Measurements from ENCODE around the gene TFB2M.

DNA sequence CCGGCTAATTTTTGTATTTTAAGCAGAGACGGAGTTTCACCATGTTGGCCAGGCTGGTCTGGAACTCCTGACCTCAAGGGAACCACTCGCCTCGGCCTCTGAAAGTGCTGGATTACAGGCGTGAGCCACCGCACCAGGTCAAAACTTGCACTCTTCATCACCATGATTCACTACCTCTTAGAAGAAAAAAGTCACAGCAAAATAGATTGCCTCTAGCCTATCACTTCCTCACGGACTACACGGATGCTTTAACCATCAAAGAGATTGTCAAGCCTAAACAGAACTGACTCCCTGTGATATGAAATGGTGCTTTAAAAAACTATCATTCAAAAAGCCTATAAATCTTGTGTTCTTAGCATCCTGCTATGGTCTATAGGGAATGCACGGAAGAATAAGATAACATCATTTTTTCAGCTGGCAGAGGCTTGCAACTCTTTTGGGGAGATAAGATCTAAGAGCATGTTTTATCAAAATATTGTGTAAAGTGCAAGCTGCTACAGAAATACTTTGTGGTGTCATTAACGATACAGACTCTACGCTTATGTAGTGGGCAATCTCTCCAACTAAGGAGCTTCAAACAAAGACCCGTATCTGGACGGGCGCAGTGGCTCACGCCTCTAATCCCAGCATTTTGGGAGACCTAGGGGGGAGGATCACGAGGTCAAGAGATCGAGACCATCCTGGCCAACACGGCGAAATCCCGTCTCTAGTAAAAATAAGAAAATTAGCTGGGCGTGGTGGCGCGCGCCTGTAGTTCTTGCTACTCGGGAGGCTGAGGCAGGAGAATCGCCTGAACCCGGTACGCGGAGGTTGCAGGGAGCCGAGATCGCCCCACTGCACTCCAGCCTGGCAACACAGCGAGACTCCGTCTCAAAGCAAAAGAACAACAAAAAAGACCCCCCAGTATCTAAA lies 966 bp downstream of the TFB2M start:
- TF ChIP-seq, protein P1, sequence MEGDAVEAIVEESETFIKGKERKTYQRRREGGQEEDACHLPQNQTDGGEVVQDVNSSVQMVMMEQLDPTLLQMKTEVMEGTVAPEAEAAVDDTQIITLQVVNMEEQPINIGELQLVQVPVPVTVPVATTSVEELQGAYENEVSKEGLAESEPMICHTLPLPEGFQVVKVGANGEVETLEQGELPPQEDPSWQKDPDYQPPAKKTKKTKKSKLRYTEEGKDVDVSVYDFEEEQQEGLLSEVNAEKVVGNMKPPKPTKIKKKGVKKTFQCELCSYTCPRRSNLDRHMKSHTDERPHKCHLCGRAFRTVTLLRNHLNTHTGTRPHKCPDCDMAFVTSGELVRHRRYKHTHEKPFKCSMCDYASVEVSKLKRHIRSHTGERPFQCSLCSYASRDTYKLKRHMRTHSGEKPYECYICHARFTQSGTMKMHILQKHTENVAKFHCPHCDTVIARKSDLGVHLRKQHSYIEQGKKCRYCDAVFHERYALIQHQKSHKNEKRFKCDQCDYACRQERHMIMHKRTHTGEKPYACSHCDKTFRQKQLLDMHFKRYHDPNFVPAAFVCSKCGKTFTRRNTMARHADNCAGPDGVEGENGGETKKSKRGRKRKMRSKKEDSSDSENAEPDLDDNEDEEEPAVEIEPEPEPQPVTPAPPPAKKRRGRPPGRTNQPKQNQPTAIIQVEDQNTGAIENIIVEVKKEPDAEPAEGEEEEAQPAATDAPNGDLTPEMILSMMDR (IDR thresholded peaks at IDR 0.05), result no peak
- no peak for TF ChIP-seq ZFX (IDR thresholded peaks at IDR 0.05; ENCODE audit: borderline replicate concordance)

Data from 22Rv1 (cell line).